Retinal pigment epithelial cell (primary cell): Measurements from ENCODE around the gene TBC1D17.

ENCODE experiments used
- DNase-seq: peaks from one replicate; pipeline ENCODE4 v3.0.0-alpha.2; 2010; ENCODE audit warnings: low read depth
- H3K4me3 ChIP-seq: 2 replicates; pipeline ENCODE4 v1.5.1; 2011; ENCODE audit warnings: mild to moderate bottlenecking, low read length, control low read depth, moderate library complexity
- CTCF ChIP-seq: conservative IDR thresholded peaks from 2 replicates; pipeline ENCODE4 v1.5.1; 2011; ENCODE audit warnings: low read depth, low read length, control low read depth, inconsistent platforms

TBC1D17 gene

DNA sequence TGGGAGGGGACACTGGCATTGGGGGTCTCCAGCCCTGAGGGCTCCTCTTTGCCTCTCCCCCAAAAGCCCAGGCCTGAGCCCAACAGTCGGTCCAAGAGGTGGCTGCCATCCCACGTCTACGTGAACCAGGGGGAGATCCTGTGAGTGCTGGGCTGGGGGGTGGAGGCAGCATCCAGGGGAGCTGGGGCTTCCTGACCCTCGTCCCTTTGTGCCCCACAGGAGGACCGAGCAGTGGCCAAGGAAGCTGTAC is 19.7 kb upstream of the TBC1D17 start:
- H3K4me3 ChIP-seq: no peak overlapping the region
- TF ChIP-seq CTCF: no peak
- DNase-seq: no peak

GRCh38 chr19:49858088-49858985 is 19.2 kb upstream of the TBC1D17 start:
- no peak for TF ChIP-seq CTCF
- H3K4me3 ChIP-seq: no peak overlapping the region
- no peak for DNase-seq

DNA sequence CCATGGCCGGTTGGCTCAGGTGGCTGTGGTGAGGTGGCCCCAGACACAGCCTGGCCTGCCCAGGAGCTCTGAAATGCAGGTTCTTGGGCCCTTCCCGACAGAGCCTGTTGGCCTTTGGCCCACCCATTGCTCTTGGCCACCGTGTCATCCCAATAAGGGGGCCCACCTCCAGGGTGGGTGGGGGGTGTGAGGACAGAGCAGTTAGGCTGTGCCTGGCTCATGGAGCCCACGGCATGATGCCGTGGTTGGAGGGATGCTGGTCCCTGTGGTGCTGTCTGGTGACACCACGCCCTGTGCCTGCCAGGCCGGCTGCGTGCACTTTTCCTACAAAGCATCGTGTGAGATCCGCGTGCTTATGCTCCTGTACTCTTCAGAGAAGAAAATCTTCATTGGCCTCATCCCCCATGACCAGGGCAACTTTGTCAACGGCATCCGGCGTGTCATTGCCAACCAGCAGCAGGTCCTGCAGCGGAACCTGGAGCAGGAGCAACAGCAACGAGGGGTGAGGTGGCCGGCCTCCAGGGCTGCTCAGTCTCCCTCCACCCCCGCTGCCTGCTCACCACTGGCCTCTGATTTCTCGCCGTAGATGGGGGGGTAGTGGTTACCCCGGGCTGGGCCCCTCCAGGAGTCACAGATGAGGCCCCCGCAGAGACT is 17.7 kb upstream of the TBC1D17 start:
- H3K4me3 ChIP-seq: no peak overlapping the region
- TF ChIP-seq CTCF: no peak
- no peak for DNase-seq

- TF ChIP-seq CTCF: no peak
Observed at GRCh38 chr19:49860336-49861102, 17.0 kb upstream of the TBC1D17 start.

GRCh38 chr19:49861107-49861506 is 16.4 kb upstream of the TBC1D17 start:
- TF ChIP-seq CTCF: no peak
- H3K4me3 ChIP-seq: no peak overlapping the region
- no peak for DNase-seq

More at GRCh38 chr19:49860336-49861102, 17.0 kb upstream of the TBC1D17 start:
- H3K4me3 ChIP-seq: no peak overlapping the region
- DNase-seq: no peak

DNA sequence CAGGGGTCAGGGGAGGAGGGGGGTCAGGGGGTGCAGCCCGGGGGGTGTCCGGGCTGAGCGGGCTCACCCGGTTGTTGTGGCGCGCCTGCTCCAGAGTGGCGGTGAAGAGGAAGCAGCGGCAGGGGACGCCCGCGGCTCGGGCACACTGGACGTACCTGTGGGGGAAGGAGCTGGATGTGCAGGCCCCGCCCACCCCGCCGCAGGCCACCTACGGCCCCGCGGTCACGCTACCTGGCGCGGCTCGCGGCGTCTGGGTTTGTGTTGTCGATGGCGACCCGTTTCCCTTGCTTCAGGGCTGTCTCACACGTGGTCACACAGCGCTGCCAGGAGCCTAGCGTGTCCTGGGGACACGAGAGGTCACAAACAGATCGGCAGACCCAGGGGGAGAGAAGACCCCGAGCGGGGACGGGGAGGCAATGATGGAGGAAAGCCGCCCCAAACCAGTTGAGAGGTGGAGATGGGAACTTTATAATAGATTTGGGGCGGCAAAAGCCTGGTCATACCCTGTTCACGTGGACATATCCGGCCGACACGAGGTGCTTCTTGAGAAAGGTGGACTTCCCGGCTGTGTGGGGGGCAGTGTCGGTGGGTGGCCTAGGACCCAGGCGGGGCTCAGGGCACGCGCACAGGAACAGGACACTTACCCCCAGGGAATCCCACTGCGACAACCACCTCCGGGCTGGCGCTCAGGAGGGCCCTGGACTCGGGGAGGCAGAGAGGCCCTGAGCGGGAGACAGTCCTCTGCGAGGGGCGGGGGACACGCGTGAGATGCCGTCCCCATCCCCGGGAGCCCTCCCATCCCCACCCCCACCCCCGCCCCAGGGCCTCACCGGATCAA is 15.7 kb upstream of the TBC1D17 start:
- no peak overlapping the region for H3K4me3 ChIP-seq
- no peak for DNase-seq

More for the DNA sequence above, 15.7 kb upstream of the TBC1D17 start:
- TF ChIP-seq CTCF: no peak
